ENCODE results near the gene GRIN1. TPM values are rescaled to one million over a fixed set of nuclear protein-coding genes. Genes with fewer than 3 reads are reported as not detected.
A peak's percentile ranks its signal among the peaks of the same experiment; 100 is the strongest.
"Not testable (repeated sequence)": the region's sequence is repeated elsewhere in the genome, so short reads cannot be mapped to it uniquely, and the experiment has no call there.

The GRIN1 gene
- total RNA-seq, 1 donor from 2014 or later = 0.17 TPM

- peak; percentile 37 for DNase-seq
Observed at GRCh38 chr9:137128862-137129455, 10.0 kb upstream of the GRIN1 start.

DNA sequence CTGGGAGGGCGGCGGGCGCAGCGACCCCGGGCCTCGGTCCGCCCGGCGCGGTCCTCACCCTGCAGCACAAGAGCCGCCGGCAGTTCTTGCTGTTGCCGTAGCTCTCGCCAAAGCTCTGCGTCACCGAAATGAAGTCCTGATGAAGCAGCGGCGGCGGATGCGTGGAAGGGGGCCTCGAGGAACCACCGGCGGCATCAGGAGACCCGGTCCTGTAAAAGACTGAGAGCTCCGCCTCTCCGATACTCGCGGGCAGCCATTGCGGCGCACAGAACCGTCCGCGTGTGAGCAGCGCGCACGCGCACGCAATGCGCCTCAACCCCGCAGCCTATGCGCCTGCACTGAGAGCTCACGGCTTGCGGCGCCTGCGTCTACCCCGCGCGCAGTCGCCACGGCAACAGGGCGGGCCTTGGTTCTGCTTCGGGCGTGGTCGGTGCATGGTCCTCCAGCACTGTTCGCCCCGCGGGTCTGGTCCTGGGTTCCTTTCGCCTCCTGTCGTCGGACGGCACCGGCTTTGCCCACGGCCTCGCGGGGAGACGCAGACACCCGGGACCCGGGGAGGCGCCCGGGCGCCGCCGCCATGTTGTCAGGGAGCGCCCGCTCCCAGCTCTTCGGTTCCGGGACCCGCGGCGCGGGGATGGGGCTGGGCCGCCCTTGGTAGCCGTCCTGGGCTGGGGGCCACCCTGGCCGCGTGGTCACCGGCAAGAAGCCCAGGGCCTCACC lies 9.3 kb upstream of the GRIN1 start:
- DNase-seq = peak; percentile 96

- DNase-seq = peak; percentile 27
Observed at GRCh38 chr9:137130176-137130755, 8.7 kb upstream of the GRIN1 start.

- DNase-seq = no peak
Observed at GRCh38 chr9:137134191-137134590, 4.8 kb upstream of the GRIN1 start.

- not testable (repeated sequence) for DNase-seq
Observed at GRCh38 chr9:137135154-137135553, 3.8 kb upstream of the GRIN1 start.

- DNase-seq = no peak
Observed at GRCh38 chr9:137136261-137136880, 2.6 kb upstream of the GRIN1 start.

- no peak for DNase-seq
Observed at GRCh38 chr9:137136881-137137607, 1.9 kb upstream of the GRIN1 start.

DNA sequence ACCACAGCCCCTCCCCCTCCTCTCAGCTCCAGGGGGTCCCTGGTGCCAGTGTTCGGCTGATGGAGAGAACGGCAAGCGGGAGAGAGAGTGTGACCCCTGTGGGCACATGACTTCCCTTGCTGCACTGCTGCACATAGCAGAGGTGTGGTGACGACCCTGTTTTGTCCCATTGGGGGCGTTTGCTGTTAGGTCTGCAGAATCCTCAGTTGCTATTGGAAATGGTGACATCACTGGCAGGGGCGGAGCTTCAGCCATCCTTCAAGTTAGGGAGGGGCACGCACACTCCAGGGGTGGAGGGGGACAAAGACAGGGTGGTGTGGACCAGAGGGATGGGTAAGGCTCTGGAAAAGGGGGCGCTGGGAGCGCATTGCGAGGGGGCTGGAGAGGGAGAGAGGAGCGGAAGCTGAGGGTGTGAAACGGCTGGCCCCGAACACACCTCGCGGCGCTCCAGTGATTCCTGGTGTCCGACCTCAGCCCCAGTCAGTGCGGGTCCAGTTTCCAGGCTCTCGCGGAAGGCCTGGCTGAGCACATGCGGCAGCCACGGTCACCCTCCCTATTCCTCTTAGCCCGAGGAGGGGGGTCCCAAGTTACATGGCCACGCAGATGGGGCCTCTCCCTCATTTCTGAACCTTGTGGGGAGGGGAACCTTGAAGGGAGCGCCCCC lies 764 bp upstream of the GRIN1 start:
- DNase-seq = no peak

DNA sequence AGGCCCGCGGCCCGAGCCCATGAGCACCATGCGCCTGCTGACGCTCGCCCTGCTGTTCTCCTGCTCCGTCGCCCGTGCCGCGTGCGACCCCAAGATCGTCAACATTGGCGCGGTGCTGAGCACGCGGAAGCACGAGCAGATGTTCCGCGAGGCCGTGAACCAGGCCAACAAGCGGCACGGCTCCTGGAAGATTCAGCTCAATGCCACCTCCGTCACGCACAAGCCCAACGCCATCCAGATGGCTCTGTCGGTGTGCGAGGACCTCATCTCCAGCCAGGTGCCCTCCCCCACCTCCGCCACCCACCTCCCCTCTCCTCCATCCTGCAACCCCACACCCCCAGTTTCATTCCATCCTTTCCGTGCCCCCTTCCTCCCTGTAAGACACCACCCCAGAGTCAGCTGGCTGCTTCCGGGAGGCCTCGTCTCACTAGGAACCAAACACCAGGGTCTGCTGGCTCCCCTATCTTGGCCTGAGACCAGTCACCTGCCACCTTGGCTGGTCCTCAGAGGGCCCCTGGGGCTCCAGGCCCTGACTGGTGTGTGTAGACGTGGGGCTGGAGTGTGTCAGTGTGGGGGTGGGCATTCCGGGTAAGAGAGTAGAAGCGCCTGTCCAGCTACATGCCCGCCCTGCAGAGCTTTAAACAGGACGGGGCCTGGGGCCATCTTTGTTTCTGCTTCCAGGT lies 655 bp downstream of the GRIN1 start:
- DNase-seq = no peak

- no peak for DNase-seq
Observed at GRCh38 chr9:137140151-137141012, 1.4 kb downstream of the GRIN1 start.

DNA sequence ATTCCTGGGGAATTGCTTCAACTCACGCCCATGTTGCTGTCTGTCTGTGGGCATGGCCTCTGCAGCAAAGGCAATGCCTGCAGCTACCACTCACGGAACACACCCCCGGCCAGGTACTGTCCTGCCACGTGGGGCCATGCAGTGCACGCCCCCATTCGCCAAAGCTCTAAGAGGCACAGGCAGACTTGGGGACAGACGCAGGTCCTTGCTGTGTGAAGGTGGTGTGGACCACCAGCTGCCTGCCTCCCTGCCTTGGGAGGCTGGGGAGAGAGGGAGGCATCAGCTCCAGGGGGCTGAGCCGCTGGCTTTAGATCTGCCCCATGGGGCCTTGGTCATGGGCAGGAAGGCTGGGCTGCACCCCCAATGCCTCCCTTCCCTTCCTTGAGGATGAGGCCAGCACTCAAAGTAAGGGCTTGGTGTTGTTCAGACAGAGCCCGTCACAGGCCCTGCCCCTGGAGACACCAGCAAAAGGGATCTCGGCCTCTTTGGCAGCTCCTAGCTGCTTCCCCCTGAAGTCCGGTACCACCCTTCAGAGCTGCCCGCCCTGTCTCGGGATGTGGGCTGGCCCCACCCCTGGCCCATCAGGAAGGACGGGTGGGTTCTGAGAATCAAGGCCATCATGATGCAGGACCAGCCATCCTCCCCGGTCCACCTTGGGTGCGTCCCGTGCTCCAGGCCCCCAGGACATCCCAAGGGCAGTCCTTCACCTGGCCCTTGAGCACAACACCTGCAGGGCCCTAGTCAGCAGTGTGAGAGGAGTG lies 2.3 kb downstream of the GRIN1 start:
- DNase-seq = no peak

GRCh38 chr9:137141976-137142936 lies 3.3 kb downstream of the GRIN1 start:
- DNase-seq = no peak

- no peak for DNase-seq
Observed at GRCh38 chr9:137143459-137143858, 4.5 kb downstream of the GRIN1 start.

- DNase-seq = no peak
Observed at GRCh38 chr9:137145731-137146526, 7.0 kb downstream of the GRIN1 start.

- no peak for DNase-seq
Observed at GRCh38 chr9:137146527-137146918, 7.6 kb downstream of the GRIN1 start.

DNA sequence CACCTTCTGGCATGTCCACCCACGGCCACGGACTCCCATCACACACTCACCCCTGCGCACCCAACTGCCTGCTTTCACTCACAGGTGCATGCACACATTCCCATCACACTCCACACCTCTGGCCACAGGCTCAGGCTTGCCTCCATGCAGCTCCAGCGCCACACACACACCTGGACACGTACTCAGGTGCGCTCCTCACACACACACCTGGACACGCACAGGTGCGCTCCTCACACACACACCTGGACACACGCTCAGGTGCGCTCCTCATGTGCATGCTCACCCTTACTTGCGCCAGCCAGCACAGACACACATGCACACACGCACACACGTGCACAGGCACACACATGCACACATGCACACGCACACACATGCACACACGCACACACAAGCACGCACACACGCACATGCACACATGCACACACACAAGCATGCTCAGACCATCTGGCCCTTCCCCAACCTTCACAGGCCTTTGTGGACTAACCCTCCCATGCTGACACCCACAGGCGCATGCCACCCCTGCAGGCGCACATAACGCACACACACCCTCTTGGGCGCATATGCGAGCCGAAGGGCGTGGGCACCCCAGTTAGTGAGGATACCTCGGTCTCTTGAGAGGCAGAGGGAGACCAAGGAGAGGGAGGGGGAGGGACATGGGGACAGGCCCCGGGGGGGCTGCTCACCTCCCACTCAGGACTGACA lies 8.3 kb downstream of the GRIN1 start:
- no peak for DNase-seq

DNA sequence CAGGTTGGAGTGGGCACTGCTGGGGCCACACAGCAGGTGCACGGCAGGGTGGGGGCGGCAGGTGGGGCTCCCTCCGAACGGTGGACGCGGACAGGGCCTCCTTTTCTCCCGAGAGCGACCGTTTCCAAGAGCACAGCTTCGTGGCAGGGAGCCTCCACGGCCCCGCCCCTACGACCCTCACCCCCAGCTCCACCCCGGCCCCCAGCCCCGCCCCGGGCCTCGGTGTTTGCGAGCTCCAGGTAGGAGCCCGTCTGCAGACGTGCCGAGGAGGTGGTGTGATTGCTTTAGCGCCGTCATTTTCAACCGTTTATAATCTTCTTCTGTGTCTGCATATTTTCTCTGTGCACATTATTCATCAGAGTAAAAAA lies 8.8 kb downstream of the GRIN1 start:
- no peak for DNase-seq

Measured in dermis blood vessel endothelial cell (primary cell).